T-cell (primary cell): ENCODE data around the gene SUPT3H. TPM values are rescaled to one million over a fixed set of nuclear protein-coding genes. Genes with fewer than 3 reads are reported as not detected.
A peak's percentile ranks its signal among the peaks of the same experiment; 100 is the strongest.

Source experiments
- ATAC-seq, 4 experiments: fragments of 200-7000 bp in 3 of 4; fragments of 150-1000 bp in 1 of 4; cut with Tn5 transposase; replicated peaks in 1 of 4; 1 replicate in 3 of 4; 2 replicates in 1 of 4; pipeline ENCODE4 v1.10.0; 2021; ENCODE audit warnings: moderate library complexity in 3 of 4, mild to moderate bottlenecking in 2 of 4, moderate number of reproducible peaks in 1 of 4
- CTCF ChIA-PET, 2 donors: fragments of 300-600 bp; sonication (Branson Sonifier 250); formaldehyde crosslinking; loops; one replicate each; lab custom pipeline; 2022; ENCODE audit warnings: antibody characterized with exemption in 2 of 2; lab: Charles Lee
- POLR2A ChIA-PET, 2 donors: fragments of 300-600 bp; sonication (Branson Sonifier 250); formaldehyde crosslinking; loops; one replicate each; lab custom pipeline; 2022; ENCODE audit warnings: antibody characterized with exemption in 2 of 2; lab: Charles Lee
- DNase-seq, 35 experiments: peaks; one replicate each; pipeline versions ENCODE4 v3.0.0 to v3.0.0-alpha.2; 2013 to 2023
- H3K27ac ChIP-seq: one replicate; pipeline ENCODE4 v1.5.1; 2013; ENCODE audit warnings: low read length
- H3K27me3 ChIP-seq, 2 experiments: replicated peaks in 1 of 2; 1 replicate in 1 of 2; 2 replicates in 1 of 2; pipeline versions ENCODE4 v1.6.1 to v1.7.0; 2013; ENCODE audit warnings: low read length in 1 of 2, mixed read lengths in 1 of 2; ENCODE audit not compliant: control insufficient read depth in 2 of 2, insufficient read depth in 2 of 2; ENCODE audit errors: extremely low read depth in 1 of 2
- H3K36me3 ChIP-seq, 2 donors: 1 replicate in 1 of 2; 2 replicates in 1 of 2; pipeline versions ENCODE4 v1.6.1 to v1.7.0; 2013; ENCODE audit warnings: low read length in 1 of 2; ENCODE audit not compliant: control insufficient read depth in 2 of 2, insufficient read depth in 1 of 2; ENCODE audit errors: extremely low read depth in 1 of 2
- H3K4me1 ChIP-seq, 2 experiments: 1 replicate in 1 of 2; 2 replicates in 1 of 2; pipeline versions ENCODE4 v1.6.1 to v1.7.0; 2013; ENCODE audit warnings: low read length in 2 of 2, mixed read lengths in 1 of 2; ENCODE audit not compliant: insufficient read depth in 2 of 2, control insufficient read depth in 1 of 2; ENCODE audit errors: extremely low read depth in 1 of 2
- H3K4me3 ChIP-seq, 2 donors: 1 replicate in 1 of 2; 2 replicates in 1 of 2; pipeline versions ENCODE4 v1.5.1 to v1.7.0; 2013; ENCODE audit warnings: mild to moderate bottlenecking in 2 of 2, low read length in 1 of 2, moderate library complexity in 1 of 2; ENCODE audit not compliant: control insufficient read depth in 1 of 2; ENCODE audit errors: extremely low read depth in 1 of 2
- H3K9me3 ChIP-seq: 2 replicates; pipeline ENCODE4 v1.7.0; 2013
- H3K27ac Mint-ChIP-seq, 2 donors: one replicate each; pipeline ENCODE4 v1.8.0; 2020 to 2021; ENCODE audit warnings: mild to moderate bottlenecking in 2 of 2, mixed read lengths in 2 of 2
- H3K27me3 Mint-ChIP-seq, 2 donors: one replicate each; pipeline ENCODE4 v1.8.0; 2021 to 2022; ENCODE audit warnings: mixed read lengths in 2 of 2
- H3K36me3 Mint-ChIP-seq: one replicate; pipeline ENCODE4 v1.8.0; 2021; ENCODE audit warnings: mixed read lengths
- H3K4me1 Mint-ChIP-seq, 3 donors: one replicate each; pipeline ENCODE4 v1.8.0; 2020 to 2022; ENCODE audit warnings: mixed read lengths in 3 of 3, mild to moderate bottlenecking in 1 of 3
- H3K4me3 Mint-ChIP-seq, 3 donors: one replicate each; pipeline ENCODE4 v1.8.0; 2020 to 2022; ENCODE audit warnings: mild to moderate bottlenecking in 3 of 3, mixed read lengths in 3 of 3, moderate library complexity in 3 of 3
- H3K9me3 Mint-ChIP-seq, 3 donors: one replicate each; pipeline ENCODE4 v1.8.0; 2020 to 2022; ENCODE audit warnings: mixed read lengths in 3 of 3
- WGBS: methylation state at CpG from one replicate; pipeline ENCODE4 v1.1.5; 2013; ENCODE audit warnings: missing lambda C conversion rate; ENCODE audit not compliant: insufficient coverage; 5-methylcytosine and 5-hydroxymethylcytosine counted together
- total RNA-seq, 35 experiments: library from RNA in 6 of 35; stranded (reverse) in 6 of 35; fragments of 120-200 nt in 1 of 35; gene quantifications; one replicate each; pipeline versions ENCODE4 v1.2.1 to v1.2.4 and lab custom pipeline; 2013 to 2026

SUPT3H gene
- total RNA-seq, 5 donors from 2014 or later (not counting 1 experiment from before 2014, with no cell fraction given): 9.3 to 12.9 (median 10.7) TPM

DNA sequence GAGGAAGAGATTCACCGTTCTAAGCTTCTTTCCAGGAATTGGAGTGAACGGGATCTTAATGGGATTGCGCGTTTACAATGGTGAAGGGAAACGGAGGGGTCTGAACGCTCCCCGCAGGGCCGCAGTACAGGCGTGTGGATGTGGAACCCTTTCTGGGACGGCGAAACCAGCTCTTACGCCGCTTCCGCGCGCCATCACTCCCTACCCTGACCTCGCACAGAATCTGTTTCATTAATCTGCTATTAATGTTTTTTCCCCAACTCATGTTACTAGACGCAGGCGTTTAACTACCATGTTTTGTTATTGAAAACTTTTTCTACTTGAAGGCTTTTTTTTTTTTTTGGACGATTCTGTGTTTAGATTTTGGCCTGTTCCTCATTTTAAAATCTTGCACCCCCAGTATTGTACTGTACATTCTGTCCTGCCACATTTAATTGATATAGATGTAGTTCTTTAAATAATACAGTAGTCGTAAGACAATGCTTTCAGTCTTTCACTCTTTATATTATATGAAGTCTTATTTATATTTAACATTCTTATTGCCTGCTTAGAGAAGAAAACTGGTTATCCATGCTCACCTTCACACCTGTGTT lies 696 bp upstream of the SUPT3H start:
- DNase-seq: peak in 7 of 35 experiments; percentile 0 to 55 (median 3)
- ChIA-PET CTCF (interaction anchor here in 1 of 2 donors (0.7 to 2.6 kb wide), 8 partner anchors 41 to 723 kb away, joined by 3 to 10 read pairs (median 4); no protein-coding TSS in a partner anchor), POLR2A (interaction anchor here in 1 of 2 donors (0.6 to 0.7 kb wide), 2 partner anchors 24 to 77 kb away, joined by 4 to 10 read pairs; no protein-coding TSS in a partner anchor)
- Mint-ChIP-seq H3K27ac (peak overlapping the region; percentile 92 to 96), H3K4me3 (peak overlapping the region; percentile 89 to 98 (median 98)), H3K36me3 (no peaks in the 10 kb centered on the region), H3K4me1 (peaks cover 23 to 26% (median 25%) of the 10 kb centered on the region in 3 donors), H3K9me3 (no peaks in the 10 kb centered on the region), H3K27me3 (no peaks in the 10 kb centered on the region)
- H3K4me1 ChIP-seq: peaks cover 4 to 8% of the 10 kb centered on the region in 2 experiments
- no peaks in the 10 kb centered on the region for H3K9me3 ChIP-seq
- WGBS: 0% methylated on average over 17 of the region's 21 CpGs
- peak overlapping the region; percentile 97 for H3K27ac ChIP-seq
- H3K4me3 ChIP-seq: peak overlapping the region; percentile 91 to 93
- peak in 1 of 4 experiments; percentile 12 for ATAC-seq
- no peaks in the 10 kb centered on the region for H3K27me3 ChIP-seq
- no peaks in the 10 kb centered on the region for H3K36me3 ChIP-seq

DNA sequence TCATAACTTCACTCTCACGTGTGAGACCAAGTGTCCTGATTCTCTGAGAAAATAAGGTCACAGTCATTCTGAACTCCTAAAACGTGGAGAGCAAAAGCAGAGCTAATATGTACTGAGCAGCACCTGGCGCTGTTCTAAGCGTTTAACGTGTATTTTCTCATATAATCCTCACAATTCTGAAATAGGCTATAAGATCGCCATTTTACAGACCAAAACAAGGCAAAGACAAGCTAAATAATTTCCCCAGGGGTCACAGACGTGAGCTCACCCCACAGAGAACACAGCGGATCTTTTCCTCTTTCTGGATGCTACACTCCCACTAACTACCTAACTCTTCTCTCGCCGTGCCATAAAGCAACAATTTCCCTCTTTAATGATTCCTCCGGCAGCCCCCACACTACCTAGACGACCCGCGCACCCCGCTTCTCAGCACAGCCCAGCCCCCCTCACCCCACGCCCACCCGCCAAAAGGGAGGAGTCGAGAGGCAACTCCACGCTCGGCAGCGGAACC lies 636 bp downstream of the SUPT3H start:
- WGBS: 0% methylated on average over 21 of the region's 21 CpGs
- DNase-seq: peak in 10 of 35 experiments; percentile 57 to 81 (median 76)
- H3K4me1 Mint-ChIP-seq: peaks cover 23 to 26% (median 25%) of the 10 kb centered on the region in 3 donors
- H3K4me1 ChIP-seq: peaks cover 4 to 8% of the 10 kb centered on the region in 2 experiments
- no peaks in the 10 kb centered on the region for H3K9me3 Mint-ChIP-seq
- no peaks in the 10 kb centered on the region for H3K36me3 Mint-ChIP-seq
- ChIA-PET POLR2A (interaction anchor here in 1 of 2 donors (1.0 kb wide), 1 partner anchor 26 kb away, joined by 5 read pairs; no protein-coding TSS in a partner anchor), CTCF (interaction anchor here (0.6 to 2.6 kb wide), 7 partner anchors 42 to 721 kb away, joined by 3 to 10 read pairs (median 4); no protein-coding TSS in a partner anchor)
- H3K36me3 ChIP-seq: no peaks in the 10 kb centered on the region
- H3K27ac Mint-ChIP-seq: peak overlapping the region; percentile 92 to 96
- peak in 1 of 4 experiments; percentile 0 for ATAC-seq
- H3K27me3 ChIP-seq: no peaks in the 10 kb centered on the region
- peak overlapping the region; percentile 97 for H3K27ac ChIP-seq
- no peaks in the 10 kb centered on the region for H3K27me3 Mint-ChIP-seq
- peak overlapping the region; percentile 89 to 98 (median 98) for H3K4me3 Mint-ChIP-seq
- H3K4me3 ChIP-seq: peak overlapping the region; percentile 91 to 93
- H3K9me3 ChIP-seq: no peaks in the 10 kb centered on the region

DNA sequence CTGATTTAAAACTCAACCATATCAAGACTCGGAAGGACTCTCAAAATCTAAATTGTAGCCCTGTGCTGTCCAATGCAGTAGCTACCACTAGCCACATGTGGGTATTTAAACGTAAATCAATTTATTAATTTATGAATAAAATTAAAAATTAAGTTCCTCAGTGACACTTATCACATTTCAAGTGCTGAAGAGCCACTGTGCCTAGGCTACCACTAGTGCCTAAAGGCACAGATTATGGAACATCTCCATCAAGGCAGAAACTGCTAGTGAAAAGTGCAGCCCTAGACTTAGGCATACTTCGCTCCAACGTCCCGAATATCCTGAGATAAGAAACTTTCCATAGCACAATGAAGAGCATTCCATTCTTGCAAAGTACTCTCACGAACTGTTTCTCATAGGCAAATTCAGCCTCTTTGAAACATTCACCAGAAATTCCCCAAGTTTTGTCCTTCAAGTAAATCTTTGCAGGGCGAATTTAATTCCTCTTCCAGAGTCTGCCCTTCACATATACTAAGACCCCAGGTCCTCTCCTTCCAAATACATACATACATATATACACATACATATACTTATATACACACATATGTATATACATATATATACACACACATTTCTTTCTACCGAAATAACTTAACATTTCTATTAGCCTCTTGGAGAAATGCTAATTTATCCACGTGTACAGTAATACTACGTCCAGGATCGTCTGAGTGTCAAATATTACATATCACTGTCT lies 1.3 kb downstream of the SUPT3H start:
- H3K27ac ChIP-seq: peak overlapping the region; percentile 97
- CTCF ChIA-PET: interaction anchor here in 1 of 2 donors (2.6 kb wide), 1 partner anchor 338 kb away, joined by 10 read pairs; no protein-coding TSS in a partner anchor
- WGBS: 53% methylated on average over 9 of the region's 11 CpGs
- H3K4me3 ChIP-seq: peak overlapping the region; percentile 91 to 93
- H3K27me3 Mint-ChIP-seq: no peaks in the 10 kb centered on the region
- no peaks in the 10 kb centered on the region for H3K9me3 Mint-ChIP-seq
- H3K36me3 Mint-ChIP-seq: no peaks in the 10 kb centered on the region
- no peak for ATAC-seq
- H3K27me3 ChIP-seq: no peaks in the 10 kb centered on the region
- H3K9me3 ChIP-seq: no peaks in the 10 kb centered on the region
- POLR2A ChIA-PET: interaction anchor here in 1 of 2 donors (0.8 to 1.0 kb wide), 2 partner anchors 25 to 26 kb away, joined by 3 to 5 read pairs; no protein-coding TSS in a partner anchor
- H3K4me1 ChIP-seq: peaks cover 4 to 8% of the 10 kb centered on the region in 2 experiments
- peak overlapping the region; percentile 92 to 96 for H3K27ac Mint-ChIP-seq
- H3K36me3 ChIP-seq: no peaks in the 10 kb centered on the region
- no peak for DNase-seq
- H3K4me3 Mint-ChIP-seq: peak overlapping the region; percentile 89 to 98 (median 98)
- H3K4me1 Mint-ChIP-seq: peaks cover 23 to 26% (median 25%) of the 10 kb centered on the region in 3 donors

DNA sequence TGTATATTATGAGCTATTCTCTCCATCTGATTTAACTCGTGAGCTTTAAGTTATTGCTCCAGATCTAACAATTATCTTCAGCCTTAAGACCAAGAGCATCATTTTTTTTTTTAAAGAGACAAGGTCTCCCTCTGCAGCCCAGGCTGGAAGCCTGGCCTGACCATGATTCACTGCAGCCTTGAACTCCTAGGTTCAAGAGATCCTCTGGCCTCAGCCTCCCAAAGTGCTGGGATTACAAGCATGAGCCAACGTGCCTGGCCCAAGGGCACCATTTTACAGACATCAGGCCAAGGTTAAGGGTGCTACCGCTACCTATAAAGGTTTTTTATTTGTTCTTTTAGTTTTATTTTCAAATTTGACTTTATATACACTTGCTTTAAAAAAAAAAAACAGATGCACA lies 2.3 kb downstream of the SUPT3H start:
- H3K27me3 ChIP-seq: no peaks in the 10 kb centered on the region
- no peak overlapping the region for H3K4me3 ChIP-seq
- peaks cover 4 to 8% of the 10 kb centered on the region in 2 experiments for H3K4me1 ChIP-seq
- H3K36me3 ChIP-seq: no peaks in the 10 kb centered on the region
- no peaks in the 10 kb centered on the region for H3K27me3 Mint-ChIP-seq
- H3K4me1 Mint-ChIP-seq: peaks cover 23 to 33% (median 29%) of the 10 kb centered on the region in 3 donors
- H3K27ac Mint-ChIP-seq: peak overlapping the region; percentile 14 to 64
- no peak for DNase-seq
- ATAC-seq: no peak
- no peaks in the 10 kb centered on the region for H3K9me3 ChIP-seq
- no CpG with 5 or more reads among the region's 3 CpGs for WGBS
- H3K4me3 Mint-ChIP-seq: no peak overlapping the region
- H3K9me3 Mint-ChIP-seq: no peaks in the 10 kb centered on the region
- H3K27ac ChIP-seq: no peak overlapping the region
- H3K36me3 Mint-ChIP-seq: no peaks in the 10 kb centered on the region
- ChIA-PET CTCF (interaction anchor here in 1 of 2 donors (1.0 kb wide), 1 partner anchor 339 kb away, joined by 3 read pairs; no protein-coding TSS in a partner anchor), POLR2A (no interaction called here)

DNA sequence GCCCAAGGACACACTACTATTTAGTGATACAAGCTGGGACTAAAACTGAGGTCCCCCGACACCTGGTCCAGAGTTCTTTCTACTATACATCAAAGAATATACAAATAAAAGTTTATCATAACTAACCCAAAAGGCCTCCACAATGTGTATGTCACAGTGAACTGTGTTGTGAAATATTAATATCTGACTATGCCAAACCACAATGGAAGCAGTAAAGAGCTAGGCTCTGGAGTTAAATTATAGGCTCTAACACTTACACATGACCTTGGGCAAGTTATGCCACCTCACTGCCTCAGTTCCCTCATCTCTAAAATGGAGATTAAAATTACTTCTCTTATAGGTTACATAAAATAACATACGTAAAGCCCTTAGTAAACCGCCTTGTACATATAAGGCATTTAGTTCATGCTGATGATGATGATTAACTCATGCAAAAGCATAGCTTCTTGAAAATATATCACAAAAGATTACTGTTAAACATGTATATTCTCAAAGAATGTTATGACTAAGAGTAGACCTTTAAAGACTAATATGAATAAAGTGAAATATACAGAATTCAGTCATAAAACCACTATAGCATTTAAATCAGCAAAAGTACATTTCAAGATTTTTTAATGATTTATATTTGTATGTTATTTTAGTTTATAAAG lies 5.7 kb downstream of the SUPT3H start:
- DNase-seq (no peak), ATAC-seq (no peak)
- peaks cover 6% of the 10 kb centered on the region for H3K36me3 Mint-ChIP-seq
- CTCF ChIA-PET: no interaction called here
- no peaks in the 10 kb centered on the region for H3K27me3 ChIP-seq
- H3K4me3 Mint-ChIP-seq: no peak overlapping the region
- no peak overlapping the region for H3K27ac Mint-ChIP-seq
- no peaks in the 10 kb centered on the region for H3K9me3 Mint-ChIP-seq
- POLR2A ChIA-PET: no interaction called here
- H3K27me3 Mint-ChIP-seq: no peaks in the 10 kb centered on the region
- H3K36me3 ChIP-seq: no peaks in the 10 kb centered on the region
- no CpG with 5 or more reads among the region's 3 CpGs for WGBS
- H3K4me1 ChIP-seq: peaks cover 0 to 2% of the 10 kb centered on the region in 2 experiments
- H3K27ac ChIP-seq: no peak overlapping the region
- H3K9me3 ChIP-seq: no peaks in the 10 kb centered on the region
- H3K4me3 ChIP-seq: no peak overlapping the region
- H3K4me1 Mint-ChIP-seq: peaks cover 10 to 30% (median 23%) of the 10 kb centered on the region in 3 donors
